ENCODE measurements around the gene THY1.

The THY1 gene

GRCh38 chr11:119368121-119369034 is 54.6 kb downstream of the THY1 start:
- no peak for DNase-seq

GRCh38 chr11:119367661-119368120 is 55.3 kb downstream of the THY1 start:
- DNase-seq = no peak
